MM.1S (cell line): ENCODE results near the gene EFCAB6.

Experiments used
- DNase-seq: peaks from one replicate; pipeline ENCODE4 v3.0.0-alpha.2; 2015
- H2AFZ ChIP-seq: fragments of 300-600 bp; sonication (generic); 2 replicates; pipeline ENCODE4 v1.6.0; 2016; ENCODE audit warnings: antibody characterized with exemption, low read length
- H3F3A ChIP-seq: fragments of 300-600 bp; sonication (generic); 2 replicates; pipeline ENCODE4 v1.6.1; 2016; ENCODE audit warnings: mild to moderate bottlenecking, antibody characterized with exemption, low read length, moderate library complexity, mixed read lengths; ENCODE audit not compliant: insufficient read depth
- H3K27ac ChIP-seq: fragments of 300-600 bp; sonication (generic); 2 replicates; pipeline ENCODE4 v1.5.1; 2016; ENCODE audit warnings: mild to moderate bottlenecking, low read length
- H3K27me3 ChIP-seq: fragments of 300-600 bp; sonication (generic); replicated peaks from 2 replicates; pipeline ENCODE4 v1.6.0; 2016; ENCODE audit warnings: low read length; ENCODE audit not compliant: insufficient read depth
- H3K36me3 ChIP-seq: fragments of 300-600 bp; sonication (generic); replicated peaks from 2 replicates; pipeline ENCODE4 v1.6.1; 2016; ENCODE audit warnings: mild to moderate bottlenecking, low read length, mixed read lengths; ENCODE audit not compliant: insufficient read depth
- H3K4me1 ChIP-seq: fragments of 300-600 bp; sonication (generic); 2 replicates; pipeline ENCODE4 v1.6.1; 2016; ENCODE audit warnings: low read length, mixed read lengths
- H3K4me2 ChIP-seq: fragments of 300-600 bp; sonication (generic); 2 replicates; pipeline ENCODE4 v1.6.0; 2016; ENCODE audit warnings: low read depth, low read length
- H3K4me3 ChIP-seq: fragments of 300-600 bp; sonication (generic); 2 replicates; pipeline ENCODE4 v1.5.1; 2016; ENCODE audit warnings: low read length, mixed read lengths
- H3K79me2 ChIP-seq: fragments of 300-600 bp; sonication (generic); 2 replicates; pipeline ENCODE4 v1.6.1; 2016; ENCODE audit warnings: mixed run types, low read length, mixed read lengths
- H3K9ac ChIP-seq: fragments of 300-600 bp; sonication (generic); 2 replicates; pipeline ENCODE4 v1.6.1; 2016; ENCODE audit warnings: low read length, mixed read lengths
- H3K9me2 ChIP-seq: fragments of 300-600 bp; sonication (generic); replicated peaks from 2 replicates; pipeline ENCODE4 v1.6.1; 2016; ENCODE audit warnings: mild to moderate bottlenecking, low read length, mixed read lengths; ENCODE audit not compliant: insufficient read depth
- H3K9me3 ChIP-seq: fragments of 300-600 bp; sonication (generic); replicated peaks from 2 replicates; pipeline ENCODE4 v1.6.1; 2016; ENCODE audit warnings: mild to moderate bottlenecking, low read length, mixed read lengths; ENCODE audit not compliant: insufficient read depth
- H4K20me1 ChIP-seq: fragments of 300-600 bp; sonication (generic); 2 replicates; pipeline ENCODE4 v1.6.1; 2016; ENCODE audit warnings: mild to moderate bottlenecking, low read length, moderate library complexity, mixed read lengths; ENCODE audit not compliant: insufficient read depth
- EZH2 ChIP-seq: fragments of 300-600 bp; sonication (generic); optimal IDR thresholded peaks from 2 replicates; pipeline ENCODE3; 2017; ENCODE audit warnings: low read depth, mild to moderate bottlenecking, antibody characterized with exemption, low read length, mixed read lengths
- EZH2phosphoT487 ChIP-seq: fragments of 300-600 bp; sonication (generic); IDR thresholded peaks from 2 replicates; pipeline ENCODE4 v1.6.1; 2018; ENCODE audit warnings: antibody characterized with exemption, low read length
- TF ChIP-seq, protein P1 (sequence below): fragments of 300-600 bp; sonication (generic); IDR thresholded peaks from 2 replicates; pipeline ENCODE4 v1.5.1; 2016; ENCODE audit warnings: antibody characterized with exemption, low read length, mixed read lengths

The EFCAB6 gene

DNA sequence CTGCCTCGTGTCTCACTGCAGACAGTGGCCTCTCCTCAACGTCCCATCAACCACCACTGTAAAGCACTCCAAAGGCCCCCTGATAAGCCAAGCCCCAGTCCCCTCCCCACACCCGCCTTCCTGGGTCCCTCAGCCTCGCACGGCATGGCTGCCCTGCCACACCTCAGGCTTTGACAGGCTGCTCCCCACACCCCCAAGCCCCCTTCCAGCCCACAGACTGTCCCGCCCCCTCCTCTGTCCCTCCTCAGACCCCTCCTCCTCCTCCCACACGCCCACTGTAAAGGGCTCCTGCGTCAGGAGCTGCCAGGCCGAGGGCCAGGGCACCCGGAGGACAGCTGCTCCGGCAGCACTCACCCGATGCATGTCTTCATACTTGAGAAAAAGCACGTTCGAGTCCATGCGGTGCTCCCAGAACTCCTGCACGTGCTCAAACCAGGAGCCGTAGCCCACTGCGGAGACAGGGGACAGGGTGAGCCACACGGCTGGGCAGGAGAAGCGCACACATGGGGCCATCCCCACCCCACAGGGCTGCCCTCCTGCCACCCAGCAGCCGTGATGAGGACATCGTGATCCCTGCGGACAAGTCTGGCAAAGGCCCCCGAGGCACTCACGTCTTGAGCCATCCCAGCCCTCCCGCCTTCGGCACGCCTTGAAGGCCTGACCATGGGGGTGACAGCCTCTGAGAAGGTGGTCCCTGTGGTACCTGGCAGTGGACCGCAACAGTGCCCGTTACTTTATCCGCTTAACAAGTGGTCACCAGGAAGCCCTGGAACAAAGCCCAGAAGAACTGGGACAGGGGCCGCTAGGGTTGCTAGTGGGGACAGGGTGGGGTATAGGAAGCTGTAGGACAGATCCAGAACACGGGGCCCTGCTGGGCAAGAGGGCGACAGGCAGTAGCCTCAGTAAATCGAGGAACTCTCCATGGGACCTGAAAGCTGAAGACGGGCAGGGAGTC, 21.5 kb upstream of the EFCAB6 start:
- H3F3A ChIP-seq, result no peaks in the 10 kb centered on the region
- no peak overlapping the region for H2AFZ ChIP-seq
- H3K79me2 ChIP-seq, result no peaks in the 10 kb centered on the region
- no peaks in the 10 kb centered on the region for H4K20me1 ChIP-seq
- H3K9ac ChIP-seq, result no peak overlapping the region
- H3K9me3 ChIP-seq, result no peaks in the 10 kb centered on the region
- H3K36me3 ChIP-seq, result no peaks in the 10 kb centered on the region
- H3K27ac ChIP-seq, result no peak overlapping the region
- TF ChIP-seq, protein P1, sequence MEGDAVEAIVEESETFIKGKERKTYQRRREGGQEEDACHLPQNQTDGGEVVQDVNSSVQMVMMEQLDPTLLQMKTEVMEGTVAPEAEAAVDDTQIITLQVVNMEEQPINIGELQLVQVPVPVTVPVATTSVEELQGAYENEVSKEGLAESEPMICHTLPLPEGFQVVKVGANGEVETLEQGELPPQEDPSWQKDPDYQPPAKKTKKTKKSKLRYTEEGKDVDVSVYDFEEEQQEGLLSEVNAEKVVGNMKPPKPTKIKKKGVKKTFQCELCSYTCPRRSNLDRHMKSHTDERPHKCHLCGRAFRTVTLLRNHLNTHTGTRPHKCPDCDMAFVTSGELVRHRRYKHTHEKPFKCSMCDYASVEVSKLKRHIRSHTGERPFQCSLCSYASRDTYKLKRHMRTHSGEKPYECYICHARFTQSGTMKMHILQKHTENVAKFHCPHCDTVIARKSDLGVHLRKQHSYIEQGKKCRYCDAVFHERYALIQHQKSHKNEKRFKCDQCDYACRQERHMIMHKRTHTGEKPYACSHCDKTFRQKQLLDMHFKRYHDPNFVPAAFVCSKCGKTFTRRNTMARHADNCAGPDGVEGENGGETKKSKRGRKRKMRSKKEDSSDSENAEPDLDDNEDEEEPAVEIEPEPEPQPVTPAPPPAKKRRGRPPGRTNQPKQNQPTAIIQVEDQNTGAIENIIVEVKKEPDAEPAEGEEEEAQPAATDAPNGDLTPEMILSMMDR, result no peak
- TF ChIP-seq EZH2phosphoT487 (no peak), EZH2 (no peak)
- no peaks in the 10 kb centered on the region for H3K4me1 ChIP-seq
- H3K9me2 ChIP-seq, result no peaks in the 10 kb centered on the region
- H3K4me2 ChIP-seq, result no peak overlapping the region
- peaks cover 82% of the 10 kb centered on the region for H3K27me3 ChIP-seq
- no peak overlapping the region for H3K4me3 ChIP-seq
- no peak for DNase-seq

DNA sequence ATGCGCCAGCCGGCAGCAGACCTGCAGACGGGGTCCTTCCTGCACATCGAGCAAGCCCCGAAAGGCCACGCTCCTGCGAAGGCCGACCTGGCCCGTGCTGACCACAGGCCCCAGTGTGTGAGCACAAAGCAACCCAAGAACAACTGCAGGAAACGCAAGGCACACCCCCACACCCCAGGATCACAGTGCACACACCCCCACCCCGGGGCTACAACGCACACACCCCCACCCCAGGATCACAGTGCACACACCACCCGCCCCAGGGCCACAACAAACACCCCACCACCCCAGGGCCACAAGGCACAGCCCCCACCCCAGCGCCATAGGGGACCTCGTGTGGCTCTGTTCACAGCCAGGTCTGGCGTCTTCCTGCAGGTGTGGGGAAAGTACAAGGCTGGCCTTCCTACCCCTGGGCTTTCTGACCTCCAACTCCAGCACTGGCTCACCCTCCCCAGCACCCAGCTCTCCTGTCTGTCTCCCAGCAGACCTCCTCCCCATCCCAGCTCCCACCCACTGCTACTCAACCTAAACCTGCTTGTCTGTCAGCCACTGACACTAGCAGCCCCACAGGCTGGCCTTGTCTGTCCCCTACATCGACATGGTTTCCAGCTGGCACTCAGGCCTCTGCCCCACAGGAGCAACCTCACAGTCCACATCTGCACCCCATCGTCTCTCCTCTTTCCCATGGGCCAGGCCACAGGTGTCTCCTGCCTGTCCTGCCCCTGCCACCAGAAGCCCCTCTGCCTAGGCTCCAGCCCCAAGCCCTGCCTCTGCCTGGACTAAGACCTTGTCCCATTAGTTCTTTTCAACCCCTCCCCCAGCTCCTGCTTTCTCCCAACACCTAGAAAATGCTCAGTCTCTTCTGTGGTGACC, 20.5 kb upstream of the EFCAB6 start:
- no peak overlapping the region for H2AFZ ChIP-seq
- H4K20me1 ChIP-seq, result no peaks in the 10 kb centered on the region
- no peak overlapping the region for H3K9ac ChIP-seq
- H3K4me3 ChIP-seq, result no peak overlapping the region
- H3K27me3 ChIP-seq, result peaks cover 82% of the 10 kb centered on the region
- no peaks in the 10 kb centered on the region for H3K4me1 ChIP-seq
- no peak overlapping the region for H3K4me2 ChIP-seq
- no peak for TF ChIP-seq EZH2phosphoT487
- TF ChIP-seq, protein P1, result no peak
- no peak for TF ChIP-seq EZH2
- H3K9me2 ChIP-seq, result no peaks in the 10 kb centered on the region
- no peaks in the 10 kb centered on the region for H3K9me3 ChIP-seq
- no peaks in the 10 kb centered on the region for H3K79me2 ChIP-seq
- H3K36me3 ChIP-seq, result no peaks in the 10 kb centered on the region
- no peak overlapping the region for H3K27ac ChIP-seq
- H3F3A ChIP-seq, result no peaks in the 10 kb centered on the region
- no peak for DNase-seq

DNA sequence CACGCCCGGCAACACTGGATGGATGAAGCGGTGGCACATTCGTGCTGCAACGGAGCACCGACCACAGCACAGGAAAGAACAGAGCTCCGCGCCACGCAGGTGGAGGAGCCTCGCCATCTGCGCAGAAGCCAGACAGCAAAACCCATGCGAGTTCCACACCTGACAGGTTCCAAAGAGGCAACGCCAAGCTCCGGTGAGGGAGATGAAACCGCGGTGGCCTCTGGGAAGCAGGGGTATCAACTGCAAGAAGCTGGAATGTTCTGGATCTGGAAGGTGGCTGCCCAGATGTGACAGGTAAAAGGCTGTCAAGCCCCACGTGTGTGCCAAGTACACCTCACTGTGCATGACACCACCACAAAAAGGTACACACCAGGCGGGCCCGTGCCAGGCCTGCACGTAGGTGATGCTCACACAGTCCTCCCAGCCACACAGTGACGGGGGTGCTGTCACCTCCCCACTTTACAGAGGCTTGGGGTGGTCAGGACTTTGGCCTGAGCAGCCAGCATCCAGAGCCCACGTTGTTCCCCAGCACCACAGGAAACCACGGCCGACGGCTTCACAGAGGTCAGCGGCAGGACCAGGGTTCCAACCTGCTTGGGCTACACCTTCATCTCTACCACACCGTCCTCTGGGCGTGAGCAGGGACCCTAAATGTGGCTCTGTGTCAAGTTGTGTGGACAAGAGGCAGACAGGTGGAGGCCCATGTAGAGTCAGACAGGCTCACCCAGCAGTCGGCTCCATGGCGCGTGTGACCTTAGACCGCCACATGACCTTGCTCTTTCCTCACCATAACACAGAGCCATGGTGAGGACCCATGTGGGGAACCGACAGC, 19.7 kb upstream of the EFCAB6 start:
- Histone ChIP-seq H3K4me1 (no peaks in the 10 kb centered on the region), H3F3A (no peaks in the 10 kb centered on the region), H3K9ac (no peak overlapping the region), H3K27ac (no peak overlapping the region), H3K4me3 (no peak overlapping the region), H3K36me3 (no peaks in the 10 kb centered on the region), H4K20me1 (no peaks in the 10 kb centered on the region), H3K9me3 (no peaks in the 10 kb centered on the region), H3K9me2 (no peaks in the 10 kb centered on the region), H2AFZ (no peak overlapping the region), H3K27me3 (peaks cover 83% of the 10 kb centered on the region), H3K79me2 (no peaks in the 10 kb centered on the region), H3K4me2 (no peak overlapping the region)
- no peak for DNase-seq
- no peak for TF ChIP-seq EZH2
